ENCODE results near the gene BTN1A1. TPM values are rescaled to one million over a fixed set of nuclear protein-coding genes. Genes with fewer than 3 reads are reported as not detected.

The BTN1A1 gene
- polyA plus RNA-seq, 1 donor (not counting 4 experiments of a cell fraction or from before 2014, with no cell fraction given), result not detected

DNA sequence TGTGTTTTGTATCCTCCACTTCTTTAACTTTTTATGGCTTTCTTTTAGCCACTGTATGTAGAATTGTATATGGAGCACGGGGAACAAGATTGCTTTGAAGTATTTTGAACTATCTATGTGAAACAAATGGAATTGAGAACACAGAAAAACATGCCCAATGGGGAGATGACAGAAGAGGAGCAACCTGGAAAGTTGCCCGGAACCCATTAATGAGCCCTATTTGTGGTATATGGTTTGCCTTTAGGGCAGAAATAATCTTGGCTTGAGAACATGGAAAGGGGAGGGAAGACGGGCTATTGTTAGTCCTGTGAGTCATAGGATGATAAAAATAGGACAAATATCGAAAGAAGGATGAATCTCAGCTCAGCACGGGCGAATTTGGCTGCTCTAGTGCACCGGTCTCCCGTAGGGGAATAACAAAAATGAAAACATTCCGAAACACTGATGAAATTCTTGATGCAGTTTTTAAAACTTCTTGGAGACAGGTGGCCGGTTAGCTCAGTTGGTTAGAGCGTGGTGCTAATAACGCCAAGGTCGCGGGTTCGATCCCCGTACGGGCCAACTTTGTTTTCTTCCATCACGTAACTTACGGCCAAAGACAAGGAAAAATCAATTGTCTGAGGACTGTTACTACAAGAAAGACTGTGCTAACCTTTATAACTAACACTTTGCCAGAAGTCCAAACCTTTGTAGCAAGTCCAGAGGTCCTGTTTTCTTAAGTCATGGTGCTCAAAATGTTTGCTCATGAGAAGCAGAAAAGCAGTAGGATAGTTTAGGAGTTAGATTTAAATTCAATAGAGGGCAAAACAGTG lies 53.7 kb downstream of the BTN1A1 start:
- DNase-seq (ENCODE audit: low read depth, low spot score) (peak; percentile 88), FAIRE-seq (peak; percentile 44)
- TF ChIP-seq EZH2 (IDR thresholded peaks at IDR 0.05; ENCODE audit: low read length), result no peak
- TF ChIP-seq, protein P1, sequence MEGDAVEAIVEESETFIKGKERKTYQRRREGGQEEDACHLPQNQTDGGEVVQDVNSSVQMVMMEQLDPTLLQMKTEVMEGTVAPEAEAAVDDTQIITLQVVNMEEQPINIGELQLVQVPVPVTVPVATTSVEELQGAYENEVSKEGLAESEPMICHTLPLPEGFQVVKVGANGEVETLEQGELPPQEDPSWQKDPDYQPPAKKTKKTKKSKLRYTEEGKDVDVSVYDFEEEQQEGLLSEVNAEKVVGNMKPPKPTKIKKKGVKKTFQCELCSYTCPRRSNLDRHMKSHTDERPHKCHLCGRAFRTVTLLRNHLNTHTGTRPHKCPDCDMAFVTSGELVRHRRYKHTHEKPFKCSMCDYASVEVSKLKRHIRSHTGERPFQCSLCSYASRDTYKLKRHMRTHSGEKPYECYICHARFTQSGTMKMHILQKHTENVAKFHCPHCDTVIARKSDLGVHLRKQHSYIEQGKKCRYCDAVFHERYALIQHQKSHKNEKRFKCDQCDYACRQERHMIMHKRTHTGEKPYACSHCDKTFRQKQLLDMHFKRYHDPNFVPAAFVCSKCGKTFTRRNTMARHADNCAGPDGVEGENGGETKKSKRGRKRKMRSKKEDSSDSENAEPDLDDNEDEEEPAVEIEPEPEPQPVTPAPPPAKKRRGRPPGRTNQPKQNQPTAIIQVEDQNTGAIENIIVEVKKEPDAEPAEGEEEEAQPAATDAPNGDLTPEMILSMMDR (optimal IDR thresholded peaks at IDR 0.05 in 1 of 3, IDR thresholded peaks at IDR 0.05 in 1 of 3, conservative IDR thresholded peaks at IDR 0.05 in 1 of 3; ENCODE audit: extremely low read depth in 1 of 3, insufficient read depth in 2 of 3, low read length in 3 of 3), result no peak
- no peaks in the 10 kb centered on the region for H3K36me3 ChIP-seq (ENCODE audit: control insufficient read depth in 2 of 2, extremely low read depth in 1 of 2, insufficient read depth in 2 of 2, low read length in 2 of 2)
- no peak overlapping the region for H2AFZ ChIP-seq (ENCODE audit: control insufficient read depth, low read length)
- H3K27me3 ChIP-seq (ENCODE audit: control insufficient read depth, extremely low read depth, insufficient read depth, low read length), result no peaks in the 10 kb centered on the region
- peak overlapping the region; percentile 45 for H3K9ac ChIP-seq (ENCODE audit: control insufficient read depth, extremely low read depth, insufficient read depth, low read length)
- H3K9me3 ChIP-seq (ENCODE audit: control insufficient read depth, low read depth, low read length), result no peaks in the 10 kb centered on the region
- peak overlapping the region; percentile 61 for H3K27ac ChIP-seq (ENCODE audit: control insufficient read depth, insufficient read depth, low read length)
- no peaks in the 10 kb centered on the region for H3K9me1 ChIP-seq (ENCODE audit: control insufficient read depth, extremely low read depth, insufficient read depth, low read length)
- H3K4me3 ChIP-seq (ENCODE audit: control insufficient read depth in 2 of 3, extremely low read depth in 1 of 3, insufficient read depth in 2 of 3, low read depth in 1 of 3, low read length in 3 of 3), result peak overlapping the region; percentile 24 to 77 (median 70)
- peaks cover 20% of the 10 kb centered on the region for H3K4me1 ChIP-seq (ENCODE audit: control insufficient read depth, extremely low read depth, insufficient read depth, low read length)
- peak overlapping the region; percentile 99 for H3K4me2 ChIP-seq (ENCODE audit: control insufficient read depth, extremely low read depth, insufficient read depth, low read depth, low read length)
- no peaks in the 10 kb centered on the region for H4K20me1 ChIP-seq (ENCODE audit: control insufficient read depth, extremely low read depth, insufficient read depth, low read length)
- dilution Hi-C loops (cut with MboI; ENCODE audit: extremely low pct_ligation_motif_present, low sequenced_read_pairs), result no loop called here
- H3K79me2 ChIP-seq (ENCODE audit: control insufficient read depth, insufficient read depth, low read length), result no peaks in the 10 kb centered on the region

DNA sequence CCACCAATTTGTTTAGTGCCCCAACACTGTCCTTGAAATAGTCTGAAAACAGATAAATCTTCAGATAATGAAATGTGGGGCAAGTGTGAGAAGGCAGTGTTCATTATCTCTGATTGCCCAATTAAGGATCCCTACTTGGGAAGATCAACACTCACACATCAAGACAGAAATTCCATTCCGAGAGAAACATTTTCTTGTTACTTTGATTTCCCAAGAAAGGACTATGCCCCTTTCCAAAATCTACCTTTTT lies 54.3 kb downstream of the BTN1A1 start:
- peaks cover 20% of the 10 kb centered on the region for H3K4me1 ChIP-seq (ENCODE audit: control insufficient read depth, extremely low read depth, insufficient read depth, low read length)
- H3K9me3 ChIP-seq (ENCODE audit: control insufficient read depth, low read depth, low read length), result no peaks in the 10 kb centered on the region
- FAIRE-seq, result no peak
- peak overlapping the region; percentile 24 to 72 (median 47) for H3K4me3 ChIP-seq (ENCODE audit: control insufficient read depth in 2 of 3, extremely low read depth in 1 of 3, insufficient read depth in 2 of 3, low read depth in 1 of 3, low read length in 3 of 3)
- H3K27me3 ChIP-seq (ENCODE audit: control insufficient read depth, extremely low read depth, insufficient read depth, low read length), result no peaks in the 10 kb centered on the region
- TF ChIP-seq, protein P1 (optimal IDR thresholded peaks at IDR 0.05 in 1 of 3, IDR thresholded peaks at IDR 0.05 in 1 of 3, conservative IDR thresholded peaks at IDR 0.05 in 1 of 3; ENCODE audit: extremely low read depth in 1 of 3, insufficient read depth in 2 of 3, low read length in 3 of 3), result no peak
- no peak for TF ChIP-seq EZH2 (IDR thresholded peaks at IDR 0.05; ENCODE audit: low read length)
- H3K4me2 ChIP-seq (ENCODE audit: control insufficient read depth, extremely low read depth, insufficient read depth, low read depth, low read length), result peak overlapping the region; percentile 99
- H2AFZ ChIP-seq (ENCODE audit: control insufficient read depth, low read length), result peak overlapping the region; percentile 15
- dilution Hi-C loops (cut with MboI; ENCODE audit: extremely low pct_ligation_motif_present, low sequenced_read_pairs), result no loop called here
- peak overlapping the region; percentile 45 for H3K9ac ChIP-seq (ENCODE audit: control insufficient read depth, extremely low read depth, insufficient read depth, low read length)
- H4K20me1 ChIP-seq (ENCODE audit: control insufficient read depth, extremely low read depth, insufficient read depth, low read length), result no peaks in the 10 kb centered on the region
- no peaks in the 10 kb centered on the region for H3K36me3 ChIP-seq (ENCODE audit: control insufficient read depth in 2 of 2, extremely low read depth in 1 of 2, insufficient read depth in 2 of 2, low read length in 2 of 2)
- H3K27ac ChIP-seq (ENCODE audit: control insufficient read depth, insufficient read depth, low read length), result peak overlapping the region; percentile 15
- H3K9me1 ChIP-seq (ENCODE audit: control insufficient read depth, extremely low read depth, insufficient read depth, low read length), result no peaks in the 10 kb centered on the region
- no peaks in the 10 kb centered on the region for H3K79me2 ChIP-seq (ENCODE audit: control insufficient read depth, insufficient read depth, low read length)
- no peak for DNase-seq (ENCODE audit: low read depth, low spot score)

All from keratinocyte (primary cell).